Measurements from ENCODE around the gene MAPK14.
"Not testable (repeated sequence)": the region's sequence is repeated elsewhere in the genome, so short reads cannot be mapped to it uniquely, and the experiment has no call there.

MAPK14 gene

DNA sequence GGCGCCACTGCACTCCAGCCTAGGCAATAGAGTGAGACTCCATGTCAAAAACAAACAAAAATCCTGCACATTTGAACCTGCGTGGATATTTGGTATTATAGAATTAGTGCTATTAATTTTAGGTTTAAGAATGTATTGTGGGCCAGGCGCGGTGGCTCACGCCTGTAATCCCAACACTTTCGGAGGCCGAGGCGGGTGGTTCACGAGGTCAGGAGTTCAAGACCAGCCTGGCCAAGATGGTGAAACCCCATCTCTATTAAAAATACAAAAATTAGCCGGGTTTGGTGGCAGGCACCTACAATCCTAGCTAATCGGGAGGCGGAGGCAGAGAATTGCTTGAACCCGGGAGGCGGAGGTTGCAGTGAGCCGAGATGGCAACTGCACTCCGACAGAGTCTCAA, 101.7 kb downstream of the MAPK14 start:
- H3K9ac ChIP-seq (ENCODE audit: low read length in 2 of 2); H3K27ac ChIP-seq (ENCODE audit: low read length); H3K36me3 ChIP-seq (ENCODE audit: control insufficient read depth in 2 of 2, insufficient read depth in 2 of 2, low read length in 2 of 2); H3K9me3 ChIP-seq (ENCODE audit: control insufficient read depth in 2 of 2, low read length in 2 of 2); H3K4me3 ChIP-seq (ENCODE audit: low read length in 2 of 2): not testable (repeated sequence)
- H3K4me1 ChIP-seq (ENCODE audit: control insufficient read depth, insufficient read depth, low read length), result peaks cover 15% of the 10 kb centered on the region
- peaks cover 11 to 15% of the 10 kb centered on the region in 2 donors for H3K27me3 ChIP-seq (ENCODE audit: control insufficient read depth in 1 of 2, insufficient read depth in 2 of 2, low read length in 2 of 2)

GRCh38 chr6:36129941-36130666, 102.5 kb downstream of the MAPK14 start, which contains the start of gene MAPK13:
Gene MAPK13, plus strand, starts transcription at chr6:36130513. Its CDS starts 70 bp downstream, at chr6:36130583.
- Histone ChIP-seq H3K4me3 (ENCODE audit: low read length in 2 of 2) (peak within 1 kb of the TSS; percentile 43 to 66), H3K9ac (ENCODE audit: low read length in 2 of 2) (no peak within 1 kb of the TSS), H3K27me3 (ENCODE audit: control insufficient read depth in 1 of 2, insufficient read depth in 2 of 2, low read length in 2 of 2) (peaks cover 11 to 15% of the 10 kb centered on the region in 2 donors)

GRCh38 chr6:36130667-36131510, 103.3 kb downstream of the MAPK14 start:
- H3K27ac ChIP-seq (ENCODE audit: low read length), result no peak overlapping the region
- H3K9me3 ChIP-seq (ENCODE audit: control insufficient read depth in 2 of 2, low read length in 2 of 2), result no peaks in the 10 kb centered on the region
- peak overlapping the region; percentile 43 to 66 for H3K4me3 ChIP-seq (ENCODE audit: low read length in 2 of 2)
- H3K36me3 ChIP-seq (ENCODE audit: control insufficient read depth in 2 of 2, insufficient read depth in 2 of 2, low read length in 2 of 2), result no peaks in the 10 kb centered on the region
- H3K4me1 ChIP-seq (ENCODE audit: control insufficient read depth, insufficient read depth, low read length), result peaks cover 13% of the 10 kb centered on the region
- no peak overlapping the region for H3K9ac ChIP-seq (ENCODE audit: low read length in 2 of 2)
- H3K27me3 ChIP-seq (ENCODE audit: control insufficient read depth in 1 of 2, insufficient read depth in 2 of 2, low read length in 2 of 2), result peaks cover 11 to 15% of the 10 kb centered on the region in 2 donors

More at GRCh38 chr6:36129941-36130666, 102.5 kb downstream of the MAPK14 start, which contains the start of gene MAPK13:
- Histone ChIP-seq H3K27ac (ENCODE audit: low read length) (no peak within 1 kb of the TSS), H3K36me3 (ENCODE audit: control insufficient read depth in 2 of 2, insufficient read depth in 2 of 2, low read length in 2 of 2) (no peaks in the 10 kb centered on the region), H3K4me1 (ENCODE audit: control insufficient read depth, insufficient read depth, low read length) (peaks cover 13% of the 10 kb centered on the region), H3K9me3 (ENCODE audit: control insufficient read depth in 2 of 2, low read length in 2 of 2) (no peaks in the 10 kb centered on the region)

GRCh38 chr6:36131511-36132245, 104.1 kb downstream of the MAPK14 start:
- H3K27me3 ChIP-seq (ENCODE audit: control insufficient read depth in 1 of 2, insufficient read depth in 2 of 2, low read length in 2 of 2), result peaks cover 11 to 15% of the 10 kb centered on the region in 2 donors
- H3K27ac ChIP-seq (ENCODE audit: low read length), result no peak overlapping the region
- H3K9me3 ChIP-seq (ENCODE audit: control insufficient read depth in 2 of 2, low read length in 2 of 2), result no peaks in the 10 kb centered on the region
- H3K4me3 ChIP-seq (ENCODE audit: low read length in 2 of 2), result peak overlapping the region in 1 of 2 donors; percentile 44
- peaks cover 13% of the 10 kb centered on the region for H3K4me1 ChIP-seq (ENCODE audit: control insufficient read depth, insufficient read depth, low read length)
- no peak overlapping the region for H3K9ac ChIP-seq (ENCODE audit: low read length in 2 of 2)
- H3K36me3 ChIP-seq (ENCODE audit: control insufficient read depth in 2 of 2, insufficient read depth in 2 of 2, low read length in 2 of 2), result peaks cover 0 to under 1% of the 10 kb centered on the region in 2 donors

GRCh38 chr6:36132246-36132895, 104.8 kb downstream of the MAPK14 start:
- Histone ChIP-seq H3K9ac (ENCODE audit: low read length in 2 of 2) (no peak overlapping the region), H3K4me3 (ENCODE audit: low read length in 2 of 2) (no peak overlapping the region), H3K36me3 (ENCODE audit: control insufficient read depth in 2 of 2, insufficient read depth in 2 of 2, low read length in 2 of 2) (peaks cover 0 to 2% of the 10 kb centered on the region in 2 donors), H3K4me1 (ENCODE audit: control insufficient read depth, insufficient read depth, low read length) (peaks cover 13% of the 10 kb centered on the region), H3K9me3 (ENCODE audit: control insufficient read depth in 2 of 2, low read length in 2 of 2) (no peaks in the 10 kb centered on the region), H3K27me3 (ENCODE audit: control insufficient read depth in 1 of 2, insufficient read depth in 2 of 2, low read length in 2 of 2) (peaks cover 11 to 15% of the 10 kb centered on the region in 2 donors), H3K27ac (ENCODE audit: low read length) (no peak overlapping the region)

GRCh38 chr6:36133148-36133547, 105.5 kb downstream of the MAPK14 start:
- Histone ChIP-seq H3K27me3 (ENCODE audit: control insufficient read depth in 1 of 2, insufficient read depth in 2 of 2, low read length in 2 of 2) (peaks cover 11 to 15% of the 10 kb centered on the region in 2 donors), H3K36me3 (ENCODE audit: control insufficient read depth in 2 of 2, insufficient read depth in 2 of 2, low read length in 2 of 2) (peaks cover 0 to 2% of the 10 kb centered on the region in 2 donors), H3K9me3 (ENCODE audit: control insufficient read depth in 2 of 2, low read length in 2 of 2) (no peaks in the 10 kb centered on the region), H3K4me3 (ENCODE audit: low read length in 2 of 2) (no peak overlapping the region), H3K4me1 (ENCODE audit: control insufficient read depth, insufficient read depth, low read length) (peaks cover 13% of the 10 kb centered on the region), H3K27ac (ENCODE audit: low read length) (no peak overlapping the region), H3K9ac (ENCODE audit: low read length in 2 of 2) (no peak overlapping the region)

GRCh38 chr6:36133912-36134311, 106.3 kb downstream of the MAPK14 start:
- Histone ChIP-seq H3K4me1 (ENCODE audit: control insufficient read depth, insufficient read depth, low read length) (peaks cover 13% of the 10 kb centered on the region), H3K36me3 (ENCODE audit: control insufficient read depth in 2 of 2, insufficient read depth in 2 of 2, low read length in 2 of 2) (peaks cover 0 to 2% of the 10 kb centered on the region in 2 donors), H3K4me3 (ENCODE audit: low read length in 2 of 2) (no peak overlapping the region), H3K27ac (ENCODE audit: low read length) (no peak overlapping the region), H3K9me3 (ENCODE audit: control insufficient read depth in 2 of 2, low read length in 2 of 2) (no peaks in the 10 kb centered on the region), H3K9ac (ENCODE audit: low read length in 2 of 2) (no peak overlapping the region), H3K27me3 (ENCODE audit: control insufficient read depth in 1 of 2, insufficient read depth in 2 of 2, low read length in 2 of 2) (peaks cover 7 to 11% of the 10 kb centered on the region in 2 donors)

GRCh38 chr6:36135053-36135731, 107.6 kb downstream of the MAPK14 start:
- H3K4me1 ChIP-seq (ENCODE audit: control insufficient read depth, insufficient read depth, low read length), result peaks cover 13% of the 10 kb centered on the region
- no peak overlapping the region for H3K27ac ChIP-seq (ENCODE audit: low read length)
- no peak overlapping the region for H3K9ac ChIP-seq (ENCODE audit: low read length in 2 of 2)
- H3K27me3 ChIP-seq (ENCODE audit: control insufficient read depth in 1 of 2, insufficient read depth in 2 of 2, low read length in 2 of 2), result peaks cover 5 to 8% of the 10 kb centered on the region in 2 donors
- H3K4me3 ChIP-seq (ENCODE audit: low read length in 2 of 2), result no peak overlapping the region
- H3K9me3 ChIP-seq (ENCODE audit: control insufficient read depth in 2 of 2, low read length in 2 of 2), result no peaks in the 10 kb centered on the region
- H3K36me3 ChIP-seq (ENCODE audit: control insufficient read depth in 2 of 2, insufficient read depth in 2 of 2, low read length in 2 of 2), result peaks cover 0 to 2% of the 10 kb centered on the region in 2 donors

GRCh38 chr6:36136034-36136433, 108.4 kb downstream of the MAPK14 start:
- Histone ChIP-seq H3K9ac (ENCODE audit: low read length in 2 of 2) (no peak overlapping the region), H3K36me3 (ENCODE audit: control insufficient read depth in 2 of 2, insufficient read depth in 2 of 2, low read length in 2 of 2) (peaks cover 0 to 2% of the 10 kb centered on the region in 2 donors), H3K27ac (ENCODE audit: low read length) (no peak overlapping the region), H3K9me3 (ENCODE audit: control insufficient read depth in 2 of 2, low read length in 2 of 2) (no peaks in the 10 kb centered on the region), H3K4me3 (ENCODE audit: low read length in 2 of 2) (no peak overlapping the region), H3K27me3 (ENCODE audit: control insufficient read depth in 1 of 2, insufficient read depth in 2 of 2, low read length in 2 of 2) (peaks cover 1 to 7% of the 10 kb centered on the region in 2 donors), H3K4me1 (ENCODE audit: control insufficient read depth, insufficient read depth, low read length) (peaks cover 8% of the 10 kb centered on the region)
